ENCODE results near the gene BCAR3.
"Not testable (repeated sequence)": the region's sequence is repeated elsewhere in the genome, so short reads cannot be mapped to it uniquely, and the experiment has no call there.

Gene BCAR3

DNA sequence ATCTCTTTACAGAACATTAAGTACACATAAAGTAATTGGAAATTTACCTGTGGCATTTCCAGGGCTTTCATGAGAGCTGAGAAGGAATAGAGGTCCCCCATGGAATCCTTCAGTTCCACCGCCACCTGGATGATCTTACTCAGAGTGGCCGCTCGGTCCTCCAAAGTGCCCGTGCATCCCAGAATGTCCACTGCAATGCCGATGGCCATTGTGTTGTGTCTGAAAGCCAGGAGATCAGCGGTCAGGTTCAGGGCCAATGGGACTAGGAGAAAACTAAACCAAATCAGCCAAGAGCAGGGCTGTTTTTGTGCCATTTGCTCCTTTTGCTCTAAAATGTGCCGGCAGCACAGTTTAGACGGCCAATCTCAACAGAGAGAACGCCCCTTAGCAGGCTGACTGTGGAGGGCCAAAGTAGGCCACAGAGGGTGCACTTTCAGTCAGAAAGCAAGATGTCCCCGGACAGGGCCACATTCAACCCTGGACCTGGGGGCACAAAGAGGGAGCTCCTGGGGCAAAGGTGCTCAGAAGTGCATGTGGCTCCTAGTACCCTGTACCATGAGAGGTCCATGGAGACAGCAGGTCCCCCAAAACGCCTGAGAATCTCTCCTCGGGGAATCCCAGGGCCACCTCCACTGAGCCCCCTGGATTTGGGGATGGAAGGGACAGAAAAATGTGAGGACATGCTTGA is 109.9 kb downstream of the BCAR3 start:
- DNase-seq, result no peak

DNA sequence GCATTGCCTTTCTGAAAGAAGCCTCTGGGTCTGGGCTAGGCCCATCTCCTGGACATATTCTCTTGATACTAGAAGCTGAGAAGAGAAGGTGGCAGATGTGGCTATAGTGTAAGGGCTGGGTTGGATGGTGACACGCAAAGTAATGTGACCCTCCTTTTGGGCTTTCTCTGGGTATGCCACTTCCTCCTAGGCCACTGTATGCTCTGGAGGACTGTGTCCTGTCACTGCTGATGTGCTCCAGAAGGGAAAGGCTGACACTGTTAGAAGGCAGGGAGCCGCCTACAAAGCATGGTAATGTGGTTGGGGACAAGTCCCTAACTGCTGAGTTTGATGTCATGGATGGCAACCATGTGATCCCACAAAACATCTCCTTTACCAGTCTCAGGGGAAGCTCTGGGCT is 112.1 kb downstream of the BCAR3 start:
- DNase-seq, result no peak

DNA sequence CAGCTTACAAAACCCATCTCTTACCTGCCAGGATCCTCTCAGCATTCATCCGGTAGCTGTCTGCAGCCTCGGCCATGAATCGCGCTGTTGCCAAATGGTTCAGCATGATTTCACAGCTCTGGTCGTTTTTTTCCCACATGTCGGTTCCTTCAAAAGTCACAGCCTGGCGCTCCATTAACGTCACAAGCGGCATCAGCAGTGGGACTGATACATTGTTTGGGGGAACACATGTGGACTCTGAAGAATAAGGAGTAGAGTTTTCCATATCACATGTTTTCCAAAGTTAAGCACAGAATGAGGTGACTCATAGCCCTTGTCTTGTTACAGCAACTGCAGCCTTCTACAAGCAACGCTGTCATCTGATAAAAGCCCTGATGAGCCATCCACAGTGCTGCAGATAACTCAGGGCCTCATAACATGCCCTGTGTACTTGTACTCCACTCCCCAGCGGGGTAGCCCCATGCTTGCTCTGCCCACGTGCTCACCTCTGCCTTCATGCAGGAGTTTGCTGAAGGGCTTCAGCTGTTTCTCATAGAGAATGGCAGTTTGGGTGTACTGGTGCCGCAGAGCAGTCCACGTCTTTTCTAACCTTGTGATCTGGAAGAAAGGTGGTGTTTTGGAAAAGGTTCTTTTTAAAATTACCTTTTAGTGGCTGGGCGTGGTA is 114.2 kb downstream of the BCAR3 start:
- DNase-seq, result peak; percentile 96

DNA sequence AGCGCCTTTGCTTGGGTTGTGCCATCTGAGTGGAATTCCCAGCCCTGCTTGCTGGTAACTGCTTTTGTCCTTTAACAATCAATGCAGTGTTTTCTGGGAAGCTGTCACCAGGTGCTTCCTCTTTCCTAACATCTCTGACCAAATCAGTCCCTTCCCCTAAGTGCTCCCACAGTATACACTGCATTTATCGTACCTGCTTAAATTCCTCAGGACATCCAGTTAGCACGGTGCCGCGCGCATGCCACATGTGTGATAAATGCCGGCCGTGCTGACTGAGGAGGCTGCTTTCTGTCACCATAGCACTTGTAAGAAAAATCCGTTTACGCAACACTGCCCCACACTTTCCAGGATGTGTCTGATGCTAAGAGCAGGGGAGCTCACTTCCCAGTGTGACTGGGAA is 115.4 kb downstream of the BCAR3 start:
- no peak for DNase-seq

DNA sequence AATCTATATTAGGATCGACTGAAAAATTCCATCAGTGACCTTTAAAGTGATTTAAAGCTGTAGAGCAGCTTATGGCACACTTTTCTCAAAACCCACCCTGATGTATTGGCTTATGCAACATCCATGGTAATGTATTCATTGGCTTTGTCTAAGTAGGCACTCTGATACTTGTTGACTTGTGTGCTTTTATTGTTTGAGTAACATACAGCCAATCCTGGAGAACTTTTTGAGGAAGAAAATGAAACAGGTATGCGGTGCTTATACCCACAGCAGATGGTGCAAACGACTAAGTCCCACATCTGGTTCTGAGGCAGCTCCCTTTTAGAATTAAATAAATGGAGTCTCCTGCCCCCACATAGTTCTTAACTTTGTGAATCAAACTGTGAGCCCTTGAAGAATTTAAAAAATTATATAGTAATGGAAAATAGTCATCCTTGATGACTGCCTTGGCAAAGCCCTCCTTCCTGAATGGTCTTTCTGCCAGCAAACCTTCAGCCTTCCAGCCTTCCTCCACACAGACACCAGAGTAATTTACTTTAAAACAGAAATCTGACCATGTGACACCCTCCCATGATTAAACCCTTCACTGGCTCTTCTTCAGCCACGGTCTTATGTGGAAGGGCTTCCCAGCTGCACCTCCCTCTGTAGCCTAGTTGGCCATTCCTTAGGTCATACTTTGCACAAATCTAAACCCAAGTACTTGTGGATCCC is 116.0 kb downstream of the BCAR3 start:
- DNase-seq, result peak; percentile 25

DNA sequence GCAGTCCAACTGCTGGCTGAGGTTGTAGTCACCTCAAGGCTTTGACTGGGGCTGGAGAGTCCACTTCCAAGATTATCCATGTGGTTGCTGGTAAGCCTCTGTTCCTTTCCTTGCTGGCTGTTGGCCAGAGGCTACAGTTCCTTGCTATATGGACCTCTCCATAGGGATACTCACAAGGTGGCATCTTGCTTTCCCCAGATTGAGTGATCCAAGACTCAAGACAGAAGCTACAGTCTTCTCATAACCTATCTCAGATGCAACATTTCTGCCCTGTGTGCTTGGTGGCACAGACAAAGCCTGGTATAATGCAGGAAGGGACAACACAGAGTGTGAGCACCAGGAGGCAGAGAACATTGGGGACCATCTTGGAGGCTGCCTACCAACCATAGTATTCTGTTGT is 121.9 kb downstream of the BCAR3 start:
- no peak for DNase-seq

DNA sequence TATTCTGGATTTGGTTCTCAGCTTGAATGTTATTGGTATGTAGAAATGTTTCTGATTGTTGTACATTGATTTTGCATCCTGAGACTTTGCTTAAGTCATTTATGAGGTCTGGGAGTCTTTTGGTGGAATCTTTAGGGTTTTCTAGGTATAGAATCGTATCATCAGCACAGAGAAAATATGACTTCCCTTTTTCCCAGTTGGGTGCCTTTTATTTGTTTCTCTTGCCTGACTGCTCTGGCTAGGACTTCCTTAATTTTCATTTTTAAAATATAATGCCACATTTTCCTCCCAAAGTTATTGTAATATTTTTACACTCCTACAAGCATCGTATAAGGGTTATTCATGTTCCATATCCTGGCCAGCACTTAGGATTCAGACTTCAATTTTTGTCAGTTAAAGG is 122.6 kb downstream of the BCAR3 start:
- DNase-seq, result no peak

DNA sequence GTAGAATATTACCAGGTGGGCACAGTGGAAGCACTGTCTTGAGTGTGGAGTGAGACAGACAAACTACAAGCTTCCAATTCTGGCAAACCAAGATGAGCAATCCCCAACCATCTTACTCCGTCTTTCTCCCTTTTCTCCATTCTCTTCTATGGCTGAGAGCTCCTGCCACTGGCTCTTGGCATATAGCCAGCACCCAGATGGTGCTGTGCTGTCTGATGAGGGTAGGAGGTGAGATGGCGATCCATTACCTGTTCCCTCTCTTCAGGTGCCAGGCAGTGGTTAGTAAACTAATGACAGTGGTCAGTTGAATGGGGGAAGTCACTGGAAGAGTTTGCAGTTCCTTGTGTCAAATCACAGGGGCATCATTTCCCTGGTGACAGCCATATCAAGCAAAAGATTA is 125.3 kb downstream of the BCAR3 start:
- DNase-seq, result no peak

DNA sequence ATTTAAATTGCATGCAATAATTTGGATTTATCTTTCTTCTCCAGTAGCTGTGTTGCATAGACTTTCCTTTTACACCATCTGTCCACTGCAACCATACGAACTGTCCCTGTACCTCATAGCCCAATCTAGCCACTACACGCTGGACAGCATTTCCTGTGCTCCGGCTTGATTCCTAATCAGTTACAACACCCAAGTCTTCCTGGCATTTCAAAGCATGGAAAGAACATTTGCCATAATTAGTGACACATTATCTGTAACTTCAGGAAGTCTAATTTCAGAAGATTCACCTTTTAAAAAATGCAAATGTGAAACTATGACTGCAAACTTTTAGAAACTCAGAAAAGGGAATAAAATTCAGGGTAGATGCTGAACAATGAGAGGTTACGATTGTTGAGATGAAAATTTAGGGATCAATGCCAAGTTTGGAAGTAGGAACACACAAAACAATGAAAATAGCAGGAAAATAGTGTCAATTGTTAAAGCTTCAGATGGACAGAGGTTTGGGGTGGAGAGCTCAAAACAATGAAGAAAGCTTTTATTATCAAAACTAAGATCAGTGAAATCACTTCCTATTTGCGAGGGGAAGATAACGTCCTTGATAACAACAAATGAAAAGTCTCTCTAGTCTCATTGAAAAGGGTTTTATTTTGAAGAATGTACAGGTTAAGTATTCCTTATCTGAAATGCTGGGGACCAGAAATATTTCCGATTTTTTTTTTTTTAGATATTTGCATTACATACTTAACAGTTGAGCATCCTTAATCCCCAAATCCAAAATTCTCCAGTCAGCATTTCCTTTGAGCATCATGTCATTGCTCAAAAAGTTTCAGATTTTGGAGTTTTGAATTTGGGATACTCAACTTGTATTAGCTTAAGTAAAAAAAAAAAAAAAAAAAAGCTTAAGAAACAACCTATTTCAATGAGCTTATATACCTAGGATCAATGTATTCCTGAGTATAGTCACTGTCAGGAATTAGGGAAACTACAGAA is 126.5 kb downstream of the BCAR3 start:
- DNase-seq, result no peak

DNA sequence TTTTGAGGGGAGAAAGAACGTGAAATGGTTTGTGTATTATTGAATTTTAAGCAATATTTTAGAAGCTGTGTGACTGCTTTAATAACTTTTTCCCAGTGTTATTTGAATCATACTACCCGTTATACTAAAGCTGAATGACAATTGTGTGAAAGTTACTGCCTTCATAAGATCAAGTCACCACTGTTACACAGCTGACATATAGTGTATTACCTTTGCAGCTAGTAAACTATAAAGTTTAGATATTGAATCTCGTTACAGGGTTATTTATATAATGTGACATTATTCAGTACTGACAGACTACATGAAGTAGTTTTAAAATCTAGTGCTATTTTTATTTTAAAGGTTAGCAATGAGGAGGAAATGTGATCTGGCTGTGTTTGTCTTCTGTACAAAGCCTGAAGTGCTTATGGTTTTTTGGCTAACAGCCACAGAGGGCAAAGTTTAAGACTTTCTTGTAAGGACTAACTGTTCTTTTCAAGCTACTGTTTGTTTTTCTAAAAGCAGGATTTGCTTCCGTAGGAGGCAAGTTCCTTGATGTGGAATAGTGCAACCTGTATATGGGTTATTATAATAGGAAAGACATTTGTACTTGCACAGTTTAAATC is 127.6 kb downstream of the BCAR3 start:
- DNase-seq, result not testable (repeated sequence)

DNA sequence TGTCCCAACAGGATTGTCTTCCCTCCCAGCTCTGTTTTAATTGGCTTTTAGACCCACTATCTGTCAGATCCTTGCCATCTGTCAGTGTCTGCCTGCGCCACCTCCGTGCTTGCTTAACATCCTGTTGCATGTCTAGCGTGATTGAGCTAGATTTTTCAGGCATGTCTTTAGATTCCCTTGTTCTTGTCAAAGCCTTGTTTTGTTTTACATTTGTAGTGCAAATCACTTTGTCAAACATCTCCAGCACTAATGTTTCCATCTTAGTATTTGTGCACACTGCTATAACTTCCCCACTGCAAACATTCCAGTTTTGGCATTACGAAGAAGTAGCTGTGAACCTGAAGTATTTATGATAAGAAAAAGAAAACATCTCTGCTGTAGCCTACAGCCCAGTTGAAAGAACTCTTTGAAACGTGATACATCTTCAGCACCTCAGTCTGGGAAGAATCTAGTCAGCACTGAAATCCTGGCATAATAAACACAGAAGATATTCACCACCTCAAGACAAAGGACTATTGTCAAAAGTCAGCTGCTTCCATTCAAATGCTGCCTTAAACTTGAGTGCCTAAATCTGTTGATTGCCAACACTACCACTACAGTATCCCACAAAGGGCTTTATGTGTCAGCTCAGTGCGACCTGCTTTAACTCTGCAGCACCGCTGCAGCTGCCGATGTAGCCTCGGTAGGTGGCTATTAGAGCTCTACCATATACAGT is 128.7 kb downstream of the BCAR3 start:
- peak; percentile 71 for DNase-seq

DNA sequence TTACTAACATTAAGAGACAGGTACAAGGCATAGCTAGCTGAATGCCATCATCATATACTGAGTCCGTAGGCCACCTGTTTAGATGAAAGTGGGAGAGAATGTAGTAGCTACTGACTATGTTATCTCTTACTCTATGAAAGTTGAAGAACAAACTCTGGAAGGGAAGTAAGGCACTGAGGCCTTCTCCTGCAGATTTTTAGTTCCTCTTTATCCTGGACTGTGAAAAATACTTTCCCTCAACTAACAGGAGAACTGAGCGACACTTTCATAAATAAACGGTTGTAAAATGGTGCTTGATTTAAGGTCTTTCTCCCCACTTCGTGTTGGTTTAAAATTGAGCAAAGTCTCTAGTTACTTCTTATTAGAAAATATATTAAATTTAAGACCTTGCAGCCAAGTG is 131.8 kb downstream of the BCAR3 start:
- DNase-seq, result no peak

DNA sequence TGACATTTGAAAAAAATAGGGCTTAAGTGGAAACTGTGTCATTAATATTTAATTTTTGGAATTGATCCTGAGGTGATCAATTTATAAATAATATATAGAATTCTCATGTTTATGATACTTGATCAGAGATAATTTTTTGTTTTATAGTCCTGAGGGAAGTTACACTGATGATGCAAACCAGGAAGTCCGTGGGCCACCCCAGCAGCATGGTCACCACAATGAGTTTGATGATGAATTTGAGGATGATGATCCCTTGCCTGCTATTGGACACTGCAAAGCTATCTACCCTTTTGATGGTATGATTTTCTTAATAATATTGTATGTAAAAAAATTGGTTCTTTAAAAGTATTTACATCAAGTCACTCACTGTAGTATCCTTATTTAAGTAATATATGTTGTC is 132.5 kb downstream of the BCAR3 start:
- no peak for DNase-seq

DNA sequence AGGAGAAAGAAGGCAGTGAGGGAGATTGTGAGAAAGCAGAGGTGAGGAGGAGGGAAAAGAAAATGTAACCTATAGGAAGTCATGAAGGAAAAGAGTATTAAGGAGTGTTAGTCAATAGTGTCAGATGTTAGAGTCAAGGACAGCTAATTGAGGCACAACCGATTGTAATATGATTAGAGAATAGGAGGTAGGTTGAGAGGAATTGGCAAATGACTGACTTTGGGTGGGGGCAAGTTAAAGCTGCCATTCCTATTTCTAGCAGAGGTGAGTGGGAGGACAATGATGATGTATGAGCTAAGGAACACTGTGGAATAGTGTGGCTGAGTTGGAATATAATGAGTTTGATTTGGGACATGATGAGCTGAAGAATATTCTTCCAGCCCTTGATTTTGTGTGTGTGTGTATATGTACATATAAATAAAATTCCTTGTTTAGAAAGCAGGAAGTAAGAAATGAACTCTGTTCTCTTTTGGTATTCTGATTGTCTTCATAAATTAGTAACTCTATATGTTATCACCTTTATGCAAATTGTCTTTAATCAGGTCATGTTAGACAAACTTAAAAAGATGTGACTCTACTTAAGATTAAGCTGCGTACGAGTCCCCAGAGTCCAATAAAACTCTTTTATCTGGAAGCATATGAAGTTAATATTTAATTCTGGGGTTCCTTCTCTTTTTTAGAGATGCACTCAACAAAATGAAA is 135.3 kb downstream of the BCAR3 start:
- no peak for DNase-seq

DNA sequence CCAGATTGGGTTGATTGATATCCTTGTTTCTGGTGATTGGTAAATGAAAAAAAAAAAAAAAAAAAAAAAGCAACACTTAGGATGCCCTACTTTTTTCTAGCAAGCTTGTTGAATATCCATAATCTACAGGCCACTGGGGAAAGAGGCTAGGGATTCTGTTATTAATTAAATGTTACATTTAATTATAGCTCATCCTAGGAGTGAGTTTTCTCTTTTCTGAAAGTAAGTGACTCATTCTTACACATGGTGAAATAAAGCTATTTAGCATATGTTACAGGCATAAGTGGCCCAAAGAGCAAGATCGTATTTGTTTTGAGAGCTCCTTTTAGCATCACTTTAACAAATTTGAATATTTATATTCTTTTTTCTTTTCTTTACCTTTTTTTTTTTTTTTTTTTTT is 139.2 kb downstream of the BCAR3 start:
- DNase-seq, result no peak

DNA sequence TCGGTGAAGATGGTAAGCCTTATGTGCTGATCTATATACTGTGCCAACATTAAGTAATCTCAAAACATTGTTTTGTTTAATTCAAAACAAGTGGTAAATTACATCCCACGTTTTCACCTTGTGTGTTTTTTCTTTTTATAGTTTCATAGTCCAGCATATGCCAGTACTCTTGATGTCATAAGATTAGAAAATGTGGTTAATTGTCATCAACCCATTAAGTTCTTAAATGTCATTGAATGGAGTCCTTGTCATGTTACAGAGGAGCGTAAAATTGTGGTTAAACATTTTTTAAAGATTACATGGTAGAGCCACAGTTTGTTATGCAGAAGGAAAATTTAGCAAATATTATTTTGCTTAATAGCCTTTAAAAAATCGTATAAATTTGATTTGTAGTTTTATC is 140.6 kb downstream of the BCAR3 start:
- DNase-seq, result no peak

DNA sequence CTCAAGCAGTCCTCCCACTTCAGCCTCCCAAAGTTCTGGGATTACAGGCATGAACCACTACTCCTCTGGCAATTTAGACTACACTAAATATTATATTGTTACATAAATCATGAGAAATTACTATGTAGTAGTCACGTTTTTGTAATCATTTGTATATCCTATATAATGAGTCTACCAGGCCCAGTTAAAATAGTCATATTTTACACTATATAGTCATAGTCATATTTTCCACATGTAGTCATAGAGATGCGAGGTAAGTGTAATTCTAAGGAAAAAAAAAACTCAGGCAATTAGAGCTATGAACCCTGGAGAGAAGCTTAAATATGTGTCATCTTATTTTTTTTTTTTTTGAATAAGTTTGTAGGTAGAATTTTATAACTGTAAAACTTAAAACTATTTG is 143.7 kb downstream of the BCAR3 start:
- DNase-seq, result peak; percentile 17

DNA sequence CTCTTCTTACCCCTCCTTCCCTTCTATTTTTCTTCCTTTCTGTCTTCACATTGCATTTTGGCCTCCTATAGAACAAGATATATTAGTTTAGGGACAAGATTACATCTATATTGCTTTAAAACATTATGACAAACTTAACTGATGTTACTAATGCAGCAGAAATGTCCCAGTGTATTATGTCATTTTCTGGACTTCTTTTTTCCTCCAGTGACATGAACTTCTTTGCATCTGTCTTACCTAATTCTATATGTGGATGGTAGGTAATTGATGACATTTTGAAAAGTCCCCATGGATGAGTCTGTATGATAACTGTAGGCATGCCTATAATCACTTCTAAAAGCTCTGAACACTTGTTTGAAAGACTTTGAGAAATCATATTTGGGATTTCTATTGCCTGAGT is 144.2 kb downstream of the BCAR3 start:
- no peak for DNase-seq

DNA sequence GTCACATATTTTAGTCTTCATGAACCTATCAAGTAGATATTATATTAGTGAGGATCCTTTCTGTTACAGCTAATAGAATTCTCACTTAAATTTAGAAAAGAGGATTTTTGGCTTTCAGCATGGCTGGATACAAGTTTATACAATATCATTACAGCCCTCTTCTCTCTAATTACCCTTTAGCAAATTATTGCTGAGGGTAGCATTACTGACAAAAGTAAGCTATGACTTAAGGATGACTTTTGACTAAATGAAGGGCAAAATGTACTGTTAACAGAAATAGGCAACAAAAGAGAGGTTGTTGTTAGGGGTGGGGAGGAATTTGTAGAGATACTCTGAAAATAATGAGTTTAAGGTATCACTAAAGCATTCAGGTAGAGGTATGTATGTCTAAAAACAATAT is 148.0 kb downstream of the BCAR3 start:
- DNase-seq, result no peak

DNA sequence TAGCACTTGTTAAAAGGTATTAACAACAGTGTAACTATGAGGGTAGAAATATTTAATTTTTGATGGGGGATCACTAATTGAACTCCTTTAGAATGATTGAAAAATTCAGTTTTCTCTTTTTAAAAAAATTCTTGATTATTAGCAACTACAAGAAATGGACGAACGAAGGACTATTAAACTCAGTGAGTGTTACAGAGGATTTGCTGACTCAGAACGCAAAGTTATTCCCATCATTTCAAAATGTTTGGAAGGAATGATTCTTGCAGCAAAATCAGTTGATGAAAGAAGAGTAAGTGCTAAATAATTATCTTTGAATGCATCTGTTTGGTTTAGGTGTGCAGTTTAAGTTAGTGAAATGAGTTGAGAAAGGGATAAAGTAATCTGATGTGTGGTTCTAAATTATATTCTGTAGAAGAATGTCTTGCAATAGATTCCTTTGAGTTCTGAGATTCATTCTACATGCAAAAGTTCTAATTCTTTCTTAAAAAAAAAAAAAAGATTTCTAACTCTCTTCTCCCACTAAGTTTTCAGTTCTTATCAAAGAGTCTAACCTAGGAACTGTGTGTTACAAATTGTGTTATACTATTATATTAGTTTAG is 148.8 kb downstream of the BCAR3 start:
- DNase-seq, result no peak

DNA sequence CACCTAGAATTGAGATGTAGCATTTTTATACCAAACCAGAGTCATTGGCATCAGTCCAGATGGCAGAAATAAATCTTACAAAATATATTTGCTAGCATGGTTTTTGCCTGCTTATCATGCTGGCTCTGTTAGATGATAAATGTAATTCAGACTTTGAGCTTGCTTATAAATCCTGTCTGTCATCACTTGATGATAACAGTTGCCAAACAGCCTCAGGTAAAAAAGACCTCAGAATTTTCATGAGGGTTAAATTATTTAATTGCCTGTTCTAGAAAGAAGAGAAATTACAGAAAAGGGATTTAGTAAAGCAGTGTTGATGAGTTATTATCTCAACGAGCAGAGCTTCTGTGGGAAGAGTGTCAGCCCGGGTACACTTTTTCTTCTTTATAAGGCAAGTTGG is 150.4 kb downstream of the BCAR3 start:
- peak; percentile 54 for DNase-seq
